Stimulated activated CD8-positive, alpha-beta memory T cell treated with anti-CD3 and anti-CD28 coated beads, Interleukin-4, amount 100 ng/mL, for 24 hours (primary cell): ENCODE results near the gene EME1.
"Not testable (repeated sequence)": the region's sequence is repeated elsewhere in the genome, so short reads cannot be mapped to it uniquely, and the experiment has no call there.

Source experiments
- DNase-seq: peaks from one replicate; pipeline ENCODE4 v3.0.0-alpha.2; 2020; ENCODE audit warnings: low read depth

EME1 gene

GRCh38 chr17:50372758-50373556, at the start of gene EME1, which contains the start of gene MRPL27:
EME1 (plus strand) TSS chr17:50373229; CDS start chr17:50375209, 1,980 bp downstream.
MRPL27 (minus strand) TSS chr17:50373184; CDS start chr17:50373170, 14 bp downstream.
- DNase-seq = peak; percentile 74

DNA sequence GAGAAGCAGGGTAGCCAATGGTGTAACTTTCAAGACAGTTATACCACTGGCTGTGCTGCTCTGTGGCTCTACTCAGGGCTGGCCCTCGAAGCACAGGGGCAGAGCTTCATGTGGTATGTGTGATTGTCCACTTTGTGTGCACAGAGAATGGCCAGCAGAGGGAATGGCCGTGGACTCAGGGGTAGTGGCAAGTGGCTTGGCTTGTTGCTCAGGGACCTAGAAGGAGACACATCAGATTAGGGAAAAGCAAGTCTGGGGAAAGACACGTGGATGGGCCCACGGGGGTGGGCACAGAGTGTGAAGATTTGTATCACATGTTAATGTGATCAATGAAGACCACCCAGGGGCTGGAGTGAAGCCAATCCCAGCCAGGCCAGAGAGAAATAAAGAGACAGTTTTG, 47.1 kb upstream of the EME1 start:
- DNase-seq = no peak

DNA sequence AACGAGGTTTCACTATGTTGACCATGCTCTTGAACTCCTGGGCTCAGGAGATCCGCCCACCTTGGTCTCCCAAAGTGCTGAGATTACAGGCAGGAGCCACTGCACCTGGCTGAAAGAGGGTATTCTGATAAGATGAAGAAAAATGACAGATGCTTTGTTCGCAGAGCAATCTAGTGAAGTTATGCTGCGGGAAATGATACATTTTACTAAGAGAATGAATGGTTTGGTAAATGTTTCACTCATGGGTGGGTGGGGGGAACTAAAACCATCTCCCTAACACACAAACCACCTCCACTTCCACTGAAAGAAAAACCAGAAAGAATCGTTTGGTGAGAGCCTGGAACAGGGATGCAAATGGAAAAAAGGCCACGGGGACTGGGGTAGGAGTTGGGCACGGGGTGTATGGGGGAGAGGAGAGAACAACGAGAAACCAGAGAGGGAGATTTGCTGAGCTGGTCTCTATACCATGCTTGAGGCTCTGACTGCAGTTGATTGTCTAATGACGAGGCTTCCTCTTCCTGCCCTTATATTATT, 46.1 kb upstream of the EME1 start:
- no peak for DNase-seq

GRCh38 chr17:50328363-50329325, 44.4 kb upstream of the EME1 start:
- no peak for DNase-seq

DNA sequence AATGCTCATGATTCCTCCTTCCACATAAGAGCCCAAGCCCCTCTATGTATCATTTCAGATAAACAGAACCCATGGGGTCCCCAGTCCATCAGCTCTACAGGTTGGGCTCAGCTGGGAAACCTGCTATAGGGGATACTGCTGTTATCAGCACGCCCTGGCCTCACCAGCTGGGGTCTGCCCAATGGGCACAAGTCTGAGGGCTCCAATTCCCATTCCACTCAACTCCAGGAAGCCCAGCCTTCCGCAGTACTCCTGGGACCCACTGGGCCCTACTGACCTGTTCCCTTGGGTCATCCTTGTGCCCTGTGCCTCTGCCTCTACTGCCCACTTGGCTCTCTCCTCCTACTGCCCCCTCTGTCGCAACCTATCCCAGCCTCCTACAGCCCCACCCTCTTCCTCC, 43.3 kb upstream of the EME1 start:
- no peak for DNase-seq

DNA sequence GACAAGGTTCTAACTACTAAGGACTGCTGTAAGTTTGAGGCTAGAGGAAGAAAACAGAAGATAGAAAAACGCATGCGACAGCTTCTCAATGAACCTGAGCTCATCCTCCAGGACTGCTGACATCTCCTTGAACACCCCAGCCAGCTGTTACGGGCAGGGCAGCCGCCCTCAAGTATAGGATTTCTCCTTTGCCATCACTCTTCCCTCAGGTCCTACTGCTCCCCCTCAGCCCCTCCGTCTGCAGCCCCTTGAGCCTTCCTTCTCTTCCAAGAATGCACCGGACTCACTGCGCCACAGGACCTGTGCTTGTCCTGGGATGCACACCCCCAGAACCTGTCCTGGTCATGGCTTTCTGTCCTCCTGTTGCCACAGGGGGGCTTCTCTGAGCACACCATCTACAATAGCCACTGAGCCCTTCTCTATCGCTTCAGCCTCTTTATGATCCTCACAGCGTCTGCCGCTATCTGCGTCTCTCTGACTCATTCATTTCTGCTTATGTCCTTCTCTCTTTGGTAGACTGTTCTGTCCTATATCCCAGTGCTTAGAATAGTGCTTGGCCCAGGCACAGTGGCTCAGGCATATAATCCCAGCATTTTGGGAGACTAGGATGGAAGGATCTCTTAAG, 42.8 kb upstream of the EME1 start:
- no peak for DNase-seq

DNA sequence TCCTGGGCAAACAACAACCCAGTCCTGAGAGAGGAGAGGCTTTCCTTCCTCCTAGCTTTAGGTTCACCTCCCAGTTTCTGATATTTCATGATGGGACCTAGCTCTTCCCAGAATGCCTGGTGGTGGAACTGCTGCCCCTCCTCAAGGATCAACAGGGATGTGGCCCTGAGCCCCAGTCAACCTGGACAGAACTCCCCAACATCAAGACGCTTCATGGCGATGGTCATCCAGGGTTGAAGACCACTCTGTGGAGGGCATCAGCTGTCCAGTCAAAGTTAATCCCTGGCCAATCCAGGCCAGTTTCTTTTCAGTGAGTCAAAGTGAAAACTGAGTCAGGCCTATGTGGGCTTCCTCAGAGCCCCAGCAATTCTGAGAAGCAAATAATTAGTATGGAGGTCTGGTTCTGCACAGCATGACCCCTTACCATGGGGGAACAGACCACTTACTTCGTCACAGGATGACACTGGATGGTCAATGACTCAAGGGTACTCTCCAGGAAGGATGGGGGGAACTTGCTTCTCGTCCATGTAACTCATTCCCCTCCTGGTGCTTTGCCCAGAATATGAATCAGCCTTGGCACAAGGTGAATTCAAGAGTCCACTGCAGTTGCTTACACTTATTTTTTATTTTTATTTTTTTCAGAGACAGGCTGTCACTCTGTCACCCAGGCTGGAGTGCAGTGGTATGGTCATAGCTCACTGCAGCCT, 41.8 kb upstream of the EME1 start:
- no peak for DNase-seq

DNA sequence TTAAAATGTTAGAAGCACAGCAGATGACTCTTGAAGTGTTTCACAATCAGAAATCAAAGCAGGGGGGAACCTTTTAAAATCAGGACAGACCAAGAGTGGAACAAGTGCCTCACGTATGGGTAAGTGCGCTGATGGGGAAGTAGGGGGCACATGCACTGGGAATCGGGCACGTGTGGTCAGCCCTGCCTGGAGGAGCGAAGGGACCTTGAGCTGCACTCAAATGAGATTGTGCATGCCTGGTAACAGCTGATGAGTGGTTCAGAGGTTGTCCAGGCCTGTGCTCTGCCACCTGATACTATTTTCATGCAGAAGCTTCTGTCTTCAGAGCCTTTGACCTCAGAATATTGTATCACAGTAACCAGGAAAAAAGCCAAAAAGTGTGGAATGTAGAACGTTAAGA, 40.8 kb upstream of the EME1 start:
- DNase-seq = no peak

- DNase-seq = not testable (repeated sequence)
Observed at GRCh38 chr17:50333291-50334057, 39.6 kb upstream of the EME1 start.

DNA sequence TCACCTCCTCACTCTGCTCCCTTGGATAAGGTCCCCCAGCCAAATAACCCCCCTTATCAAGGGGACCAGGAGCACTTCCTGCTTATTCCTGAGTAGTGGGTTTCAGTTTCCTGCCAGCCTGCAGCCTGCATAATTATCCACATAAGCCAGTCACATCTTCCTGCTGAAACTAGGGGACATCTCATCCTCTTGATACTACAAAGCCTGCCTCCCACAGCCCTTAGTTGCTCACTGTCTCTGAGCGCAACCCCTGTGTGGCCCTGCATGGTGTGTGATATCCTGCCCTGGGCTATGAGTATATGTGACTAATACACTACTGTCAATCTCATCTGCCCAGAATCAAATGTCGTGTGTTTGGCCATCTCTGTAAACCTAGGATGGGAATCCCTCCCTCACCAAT, 35.1 kb upstream of the EME1 start:
- DNase-seq = no peak

- DNase-seq = no peak
Observed at GRCh38 chr17:50338645-50339044, 34.4 kb upstream of the EME1 start.

DNA sequence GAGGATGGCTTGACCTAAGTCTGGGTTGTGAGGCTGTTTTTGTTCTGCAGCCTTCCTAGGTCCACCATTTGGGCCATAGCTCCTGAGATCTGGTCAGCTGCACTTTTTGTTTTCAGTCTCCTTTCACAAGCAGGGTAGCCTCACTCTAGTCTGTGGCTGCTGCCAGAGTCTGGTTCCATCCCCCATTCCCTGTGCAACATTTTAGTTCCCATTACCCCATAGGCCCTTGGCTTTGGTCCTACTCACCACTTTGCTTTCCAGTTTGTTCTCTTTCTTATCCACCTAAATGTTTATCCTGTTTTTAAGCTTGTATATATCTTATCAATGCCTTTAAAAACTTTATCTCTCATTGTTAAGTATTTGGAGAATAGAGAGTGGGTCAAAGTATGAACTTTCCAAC, 33.6 kb upstream of the EME1 start:
- no peak for DNase-seq

GRCh38 chr17:50344731-50345365, 28.2 kb upstream of the EME1 start:
- DNase-seq = no peak

DNA sequence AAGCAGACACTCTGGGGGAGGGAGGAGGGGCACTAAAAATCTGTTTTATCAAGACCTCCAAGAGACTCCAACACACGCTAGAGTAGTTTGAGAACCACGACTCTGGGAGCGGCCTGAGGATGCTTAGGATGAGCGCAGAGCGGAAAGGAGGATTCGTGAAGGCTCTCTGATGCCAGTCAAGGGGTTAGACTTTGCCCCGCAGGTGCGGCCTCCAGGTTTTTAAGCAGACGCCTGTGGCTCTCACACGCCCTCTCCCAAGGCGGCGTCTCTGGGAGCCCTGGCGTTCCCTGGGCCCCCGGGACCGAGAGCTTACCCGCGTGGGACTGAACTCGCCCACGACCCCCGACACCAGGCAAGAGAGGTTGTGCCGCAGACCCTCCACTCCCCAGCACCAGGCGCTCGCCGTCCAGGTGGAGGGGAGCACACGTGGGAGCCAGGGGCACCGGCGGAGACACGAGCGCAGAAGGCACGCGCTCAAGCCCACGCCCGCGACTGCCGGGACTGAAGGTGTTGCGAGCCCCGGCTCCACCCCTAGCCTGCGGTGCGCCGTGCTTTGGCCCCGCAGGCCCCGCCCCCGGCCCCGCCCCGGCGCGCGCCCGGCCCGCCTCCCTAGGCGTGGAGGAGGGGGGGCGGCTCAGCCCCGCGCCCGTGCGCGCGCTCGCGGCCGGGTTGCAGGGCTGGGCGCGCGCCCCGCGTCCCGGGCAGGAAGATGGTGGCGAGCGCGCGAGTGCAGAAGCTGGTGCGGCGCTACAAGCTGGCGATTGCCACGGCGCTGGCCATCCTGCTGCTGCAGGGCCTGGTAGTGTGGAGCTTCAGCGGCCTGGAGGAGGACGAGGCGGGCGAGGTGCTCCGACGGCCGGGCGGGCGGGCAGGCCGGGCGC, 27.4 kb upstream of the EME1 start, which contains the start of gene XYLT2:
TSS of gene XYLT2 (plus strand) at position 695 of the 881 bp plus-strand sequence. CDS start at position 710, 15 bp downstream.
- DNase-seq = peak; percentile 82

- peak; percentile 31 for DNase-seq
Observed at GRCh38 chr17:50346313-50347116, 26.5 kb upstream of the EME1 start.

DNA sequence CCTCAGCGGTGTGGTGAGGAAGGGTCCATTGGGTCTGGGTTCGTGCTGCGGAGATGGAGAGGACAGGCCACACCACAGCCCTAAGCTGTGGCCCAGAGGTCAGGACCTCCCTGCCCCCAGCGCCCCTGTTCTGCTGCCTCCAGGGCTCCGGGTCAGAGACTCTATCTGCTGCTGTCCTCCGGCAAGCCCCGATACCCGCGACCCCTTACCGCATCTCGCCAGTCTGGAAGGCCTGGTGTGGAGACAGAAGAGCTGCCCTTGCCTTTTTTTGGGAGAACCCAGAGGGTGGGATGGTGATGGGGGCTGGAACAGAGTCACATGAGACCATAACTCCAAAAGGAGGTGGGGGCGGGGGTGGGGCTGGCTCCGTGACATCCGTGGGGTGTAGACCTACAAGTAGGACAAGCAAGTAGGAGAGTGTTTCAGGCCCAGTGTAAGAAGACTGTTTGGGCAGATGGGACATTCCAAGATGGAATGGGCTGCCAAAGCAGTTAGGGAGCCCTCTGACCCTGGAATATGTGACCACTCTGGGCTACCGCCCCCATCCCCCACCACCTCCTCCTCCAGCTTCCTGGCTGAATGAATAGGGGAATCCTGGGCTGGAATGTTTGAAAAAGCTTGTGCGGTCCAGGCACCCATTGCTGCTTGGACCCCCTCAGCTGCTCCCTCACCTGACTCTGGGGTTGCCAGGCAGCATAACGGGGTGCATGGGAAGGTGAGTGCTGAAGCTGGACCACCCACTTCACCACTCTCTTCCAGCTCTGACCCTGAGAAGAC, 25.7 kb upstream of the EME1 start:
- DNase-seq = no peak

DNA sequence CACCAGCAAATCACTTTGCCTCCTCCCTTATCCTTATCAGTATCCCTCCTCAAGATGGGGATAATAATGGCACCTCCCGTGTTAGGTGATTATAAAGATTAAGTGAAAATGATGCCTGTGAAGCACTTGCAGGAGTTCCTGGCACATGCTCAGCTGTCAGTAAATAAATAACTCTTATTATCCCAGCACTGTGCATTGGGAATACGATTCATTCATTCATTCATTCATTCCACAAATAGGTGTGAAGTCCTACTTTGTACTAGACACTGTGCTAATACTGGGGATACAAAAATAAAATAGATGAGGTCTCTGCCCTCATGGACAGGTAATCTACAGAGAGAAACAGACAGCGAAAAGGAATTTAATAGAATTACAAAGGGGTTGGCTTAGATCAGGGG, 25.1 kb upstream of the EME1 start:
- DNase-seq = no peak
